H1 (cell line): Measurements from ENCODE around the gene MRPS18B. TPM values are rescaled to one million over a fixed set of nuclear protein-coding genes. Genes with fewer than 3 reads are reported as not detected.
A peak's percentile ranks its signal among the peaks of the same experiment; 100 is the strongest.

Source experiments
- ASH2L ChIP-seq: fragments of 200-600, 300-600 bp; sonication (generic); IDR thresholded peaks from one replicate; pipeline ENCODE4 v1.7.1; 2017; ENCODE audit warnings: low read length
- ATF2 ChIP-seq: IDR thresholded peaks from 2 replicates; pipeline ENCODE4 v1.6.1; 2012; ENCODE audit warnings: low read length, inconsistent platforms
- BCL11A ChIP-seq, 2 experiments: IDR thresholded peaks; one replicate each; pipeline ENCODE4 v1.6.1; 2011; ENCODE audit warnings: low read depth in 2 of 2, low read length in 2 of 2, mild to moderate bottlenecking in 2 of 2
- CHD1 ChIP-seq: IDR thresholded peaks from 2 replicates; pipeline ENCODE4 v1.6.1; 2012; ENCODE audit warnings: low read depth, low read length, improper control_type of control experiment
- CTBP2 ChIP-seq: IDR thresholded peaks from 2 replicates; pipeline ENCODE4 v1.7.0; 2011; ENCODE audit warnings: borderline replicate concordance, mild to moderate bottlenecking, moderate library complexity, mixed read lengths, low read length; ENCODE audit not compliant: insufficient read depth, insufficient read length
- JUN ChIP-seq: IDR thresholded peaks from 2 replicates; pipeline ENCODE4 v1.6.1; 2011; ENCODE audit warnings: low read depth, mild to moderate bottlenecking, improper control_type of control experiment, low read length
- KDM5A ChIP-seq: fragments of 200-600 bp; IDR thresholded peaks from 2 replicates; pipeline ENCODE4 v1.7.1; 2012; ENCODE audit warnings: mild to moderate bottlenecking, low read length, inconsistent platforms, mixed read lengths
- MAFK ChIP-seq: IDR thresholded peaks from 2 replicates; pipeline ENCODE4 v1.6.1; 2012; ENCODE audit warnings: low read depth, mild to moderate bottlenecking, improper control_type of control experiment, low read length
- MAX ChIP-seq: IDR thresholded peaks from 2 replicates; pipeline ENCODE4 v1.6.1; 2012; ENCODE audit warnings: inconsistent platforms
- RAD21 ChIP-seq, 2 experiments: IDR thresholded peaks in 1 of 2; conservative IDR thresholded peaks in 1 of 2; 2 replicates each; pipeline ENCODE4 v1.6.1; 2011; ENCODE audit warnings: low read depth in 2 of 2, low read length in 2 of 2, improper control_type of control experiment in 1 of 2, inconsistent platforms in 1 of 2, mild to moderate bottlenecking in 1 of 2, moderate library complexity in 1 of 2
- RFX5 ChIP-seq: IDR thresholded peaks from 2 replicates; pipeline ENCODE4 v1.6.1; 2011; ENCODE audit warnings: low read depth, low read length, improper control_type of control experiment, borderline replicate concordance
- SAP30 ChIP-seq: fragments of 300-600 bp; sonication (generic); IDR thresholded peaks from 2 replicates; pipeline ENCODE4 v1.7.1; 2012; ENCODE audit warnings: low read length, moderate library complexity, mild to moderate bottlenecking, inconsistent platforms; ENCODE audit not compliant: insufficient read depth, insufficient replicate concordance
- SIN3A ChIP-seq, 2 experiments: IDR thresholded peaks in 1 of 2; conservative IDR thresholded peaks in 1 of 2; 2 replicates each; pipeline ENCODE4 v1.6.1; 2011 to 2012; ENCODE audit warnings: low read length in 2 of 2, improper control_type of control experiment in 1 of 2, low read depth in 1 of 2, mild to moderate bottlenecking in 1 of 2
- SIRT6 ChIP-seq: IDR thresholded peaks from one replicate; pipeline ENCODE4 v1.7.1; 2012; ENCODE audit warnings: low read length, inconsistent platforms
- SP2 ChIP-seq: IDR thresholded peaks from 2 replicates; pipeline ENCODE4 v1.6.1; 2012; ENCODE audit warnings: mild to moderate bottlenecking, low read length, inconsistent platforms
- SRF ChIP-seq: IDR thresholded peaks from 2 replicates; pipeline ENCODE4 v1.6.1; 2011; ENCODE audit warnings: mild to moderate bottlenecking, low read depth, low read length, moderate library complexity
- SUZ12 ChIP-seq: fragments of 200-600 bp; sonication (generic); IDR thresholded peaks from 2 replicates; pipeline ENCODE4 v1.6.1; 2012; ENCODE audit warnings: mild to moderate bottlenecking, inconsistent platforms, low read length, moderate library complexity, mixed read lengths
- TAF1 ChIP-seq: IDR thresholded peaks from 2 replicates; pipeline ENCODE4 v1.6.1; 2011; ENCODE audit warnings: mild to moderate bottlenecking, low read depth, low read length
- ZNF274 ChIP-seq: IDR thresholded peaks from 2 replicates; pipeline ENCODE4 v1.7.0; 2012; ENCODE audit warnings: low read length, borderline replicate concordance; ENCODE audit errors: extremely low read depth
- polyA plus RNA-seq, 7 experiments: library from polyadenylated mRNA; depleted of rRNA in 3 of 7; stranded (reverse) in 5 of 7; unstranded in 2 of 7; fragments of >200 nt in 5 of 7; fragments of 200-250 nt in 2 of 7; gene quantifications; 1 replicate in 5 of 7; 2 replicates in 1 of 7; 4 replicates in 1 of 7; pipeline versions ENCODE4 v1.2.1 to v1.2.3, GENCODE V29; 2011 to 2013; ENCODE audit warnings: missing spikeins in 2 of 7, mixed read lengths in 2 of 7
- total RNA-seq: library from RNA; stranded (reverse); fragmentation: NEBNext Ultra II Directional; extraction: Animal tissue kit (Norgen Biotek cat#: 25700); gene quantifications from 2 replicates; pipeline ENCODE4 v1.2.1, GENCODE V29; 2021
- TF ChIP-seq, protein P1 (sequence below): IDR thresholded peaks from 2 replicates; pipeline ENCODE4 v1.6.1; 2011; ENCODE audit warnings: low read length, improper control_type of control experiment

The MRPS18B gene
- total and polyA plus RNA-seq, 2 of the 8 experiments (the other 6 are each of a cell fraction or from before 2014, with no cell fraction given), result 57.8 to 83.3 TPM

DNA sequence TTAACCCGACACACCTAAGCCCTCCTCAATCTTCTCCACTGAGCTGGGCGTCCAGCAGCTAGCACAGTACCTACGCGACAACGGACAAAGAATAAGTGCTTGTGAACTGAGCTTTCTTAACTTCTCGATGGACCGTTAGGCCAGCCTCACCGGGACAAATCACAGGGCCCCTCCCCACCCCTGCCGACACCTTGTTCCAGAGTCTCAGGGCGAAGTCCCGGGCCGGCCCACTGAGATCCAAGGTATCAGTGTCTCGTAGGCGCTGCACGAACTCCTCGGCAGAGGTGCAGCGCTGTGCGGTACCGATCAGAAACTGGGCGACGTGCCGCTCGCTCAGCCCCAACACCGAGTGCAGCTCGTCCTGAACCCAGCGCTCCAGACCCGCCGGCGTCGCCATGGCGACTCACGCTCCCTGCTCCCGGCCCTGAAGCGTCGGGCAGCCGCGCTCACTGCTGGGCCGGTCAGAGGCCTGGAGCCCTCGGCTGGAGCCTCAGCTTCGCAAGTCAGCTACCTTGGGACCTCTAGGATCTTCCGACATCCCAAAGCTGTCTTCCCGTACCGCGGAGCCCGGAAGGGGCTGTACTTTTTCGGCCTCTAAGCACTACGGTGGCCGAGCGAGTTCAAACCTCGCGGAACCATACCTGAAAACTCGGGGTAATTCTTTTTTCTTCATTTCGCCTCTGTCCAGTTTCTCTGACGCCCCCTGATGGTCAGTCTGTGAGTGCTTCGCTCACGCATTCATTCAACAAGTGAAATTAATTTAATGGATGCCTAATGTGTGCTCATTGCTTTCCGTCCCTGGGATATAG, 55.0 kb downstream of the MRPS18B start, which contains the start of gene DHX16 (continued):
- no peak for TF ChIP-seq RFX5
- TF ChIP-seq ASH2L, result peak; percentile 93
- no peak for TF ChIP-seq SUZ12
- no peak for TF ChIP-seq SP2
- TF ChIP-seq SIN3A (conservative IDR thresholded peaks at IDR 0.05 in 1 of 2, IDR thresholded peaks at IDR 0.05 in 1 of 2; ENCODE audit: low read depth in 1 of 2, low read length in 2 of 2), result peak; percentile 86 to 95; a peak in 3 of 4 replicates
- no peak for TF ChIP-seq MAFK
- TF ChIP-seq, protein P1, sequence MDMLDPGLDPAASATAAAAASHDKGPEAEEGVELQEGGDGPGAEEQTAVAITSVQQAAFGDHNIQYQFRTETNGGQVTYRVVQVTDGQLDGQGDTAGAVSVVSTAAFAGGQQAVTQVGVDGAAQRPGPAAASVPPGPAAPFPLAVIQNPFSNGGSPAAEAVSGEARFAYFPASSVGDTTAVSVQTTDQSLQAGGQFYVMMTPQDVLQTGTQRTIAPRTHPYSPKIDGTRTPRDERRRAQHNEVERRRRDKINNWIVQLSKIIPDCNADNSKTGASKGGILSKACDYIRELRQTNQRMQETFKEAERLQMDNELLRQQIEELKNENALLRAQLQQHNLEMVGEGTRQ, result no peak
- TF ChIP-seq TAF1, result no peak; the same call in none of the 2 replicates
- no peak for TF ChIP-seq CHD1
- TF ChIP-seq CTBP2, result no peak
- no peak for TF ChIP-seq ATF2
- no peak for TF ChIP-seq ZNF274
- peak; percentile 29; the same call in 1 of the 2 replicates for TF ChIP-seq KDM5A
- TF ChIP-seq RAD21 (IDR thresholded peaks at IDR 0.05 in 1 of 2, conservative IDR thresholded peaks at IDR 0.05 in 1 of 2; ENCODE audit: low read depth in 2 of 2, low read length in 2 of 2), result peak; percentile 19 to 42; a peak in 2 of 4 replicates
- peak; percentile 8; the same call in 1 of the 2 replicates for TF ChIP-seq MAX
- no peak for TF ChIP-seq BCL11A (IDR thresholded peaks at IDR 0.05; ENCODE audit: low read depth in 2 of 2, low read length in 2 of 2)
- TF ChIP-seq SRF, result no peak
- no peak for TF ChIP-seq JUN
- TF ChIP-seq SAP30, result peak; percentile 57
- TF ChIP-seq SIRT6, result no peak
